Lower leg skin (tissue), 4 donors: Measurements from ENCODE around the gene CALHM4. TPM values are rescaled to one million over a fixed set of nuclear protein-coding genes. Genes with fewer than 3 reads are reported as not detected.

Experiments
- DNase-seq, 2 donors: peaks; one replicate each; pipeline ENCODE4 v3.0.0-alpha.2; 2019; ENCODE audit warnings: low spot score in 2 of 2
- H3K4me3 ChIP-seq: fragments of 200-600 bp; sonication (generic); 2 replicates; pipeline ENCODE4 v1.5.1; 2017; ENCODE audit warnings: mild to moderate bottlenecking, low read depth; ENCODE audit not compliant: poor library complexity, severe bottlenecking
- POLR2A ChIP-seq, 2 donors: fragments of 450-650 bp; IDR thresholded peaks; one replicate each; pipeline ENCODE4 v1.6.1; 2016 to 2017; ENCODE audit warnings: antibody characterized with exemption in 2 of 2, mild to moderate bottlenecking in 1 of 2, moderate library complexity in 1 of 2
- WGBS, 2 donors: methylation state at CpG; one replicate each; pipeline ENCODE4 v1.1.5; 2018; 5-methylcytosine and 5-hydroxymethylcytosine counted together
- intact Hi-C: fragments of 100-400 bp; cut with DNase I; formaldehyde crosslinking; loops from one replicate; pipeline ENCODE4 v1.15.0; 2023; ENCODE audit warnings: low total_unique reads
- total RNA-seq, 4 donors: library from RNA; depleted of rRNA; stranded (reverse); fragments of >200 nt; gene quantifications; one replicate each; pipeline ENCODE4 v1.1.0, GENCODE V29; 2016
- TF ChIP-seq, protein P1 (sequence below), 3 donors: fragments of 450-650 bp; IDR thresholded peaks; one replicate each; pipeline ENCODE4 v1.5.1; 2016; ENCODE audit warnings: antibody characterized with exemption in 3 of 3, mild to moderate bottlenecking in 3 of 3, moderate library complexity in 2 of 3

Gene CALHM4
- total RNA-seq, 4 donors from 2014 or later = 4.5 TPM; not detected in 3

DNA sequence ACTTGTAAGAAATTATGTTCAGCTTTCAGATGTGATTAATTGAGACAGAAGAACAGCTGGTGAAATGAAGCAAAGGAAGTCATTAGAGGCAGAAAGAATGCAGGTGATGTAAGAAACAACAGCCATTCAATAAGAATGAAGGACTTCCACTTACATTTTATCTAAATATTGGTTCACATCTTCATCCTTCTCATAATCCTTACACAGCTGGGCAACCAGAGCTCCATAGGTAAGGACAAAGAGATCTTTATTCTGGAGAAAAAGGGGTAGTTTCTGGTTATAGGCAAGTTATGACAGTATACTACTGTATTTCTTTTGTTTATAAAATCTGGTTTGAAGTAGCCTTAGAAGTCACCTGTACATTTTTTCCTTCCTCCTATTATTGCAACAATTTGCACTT is 10.4 kb upstream of the CALHM4 start:
- H3K4me3 ChIP-seq = no peak overlapping the region
- TF ChIP-seq POLR2A (IDR thresholded peaks at IDR 0.05) = no peak
- TF ChIP-seq, protein P1, sequence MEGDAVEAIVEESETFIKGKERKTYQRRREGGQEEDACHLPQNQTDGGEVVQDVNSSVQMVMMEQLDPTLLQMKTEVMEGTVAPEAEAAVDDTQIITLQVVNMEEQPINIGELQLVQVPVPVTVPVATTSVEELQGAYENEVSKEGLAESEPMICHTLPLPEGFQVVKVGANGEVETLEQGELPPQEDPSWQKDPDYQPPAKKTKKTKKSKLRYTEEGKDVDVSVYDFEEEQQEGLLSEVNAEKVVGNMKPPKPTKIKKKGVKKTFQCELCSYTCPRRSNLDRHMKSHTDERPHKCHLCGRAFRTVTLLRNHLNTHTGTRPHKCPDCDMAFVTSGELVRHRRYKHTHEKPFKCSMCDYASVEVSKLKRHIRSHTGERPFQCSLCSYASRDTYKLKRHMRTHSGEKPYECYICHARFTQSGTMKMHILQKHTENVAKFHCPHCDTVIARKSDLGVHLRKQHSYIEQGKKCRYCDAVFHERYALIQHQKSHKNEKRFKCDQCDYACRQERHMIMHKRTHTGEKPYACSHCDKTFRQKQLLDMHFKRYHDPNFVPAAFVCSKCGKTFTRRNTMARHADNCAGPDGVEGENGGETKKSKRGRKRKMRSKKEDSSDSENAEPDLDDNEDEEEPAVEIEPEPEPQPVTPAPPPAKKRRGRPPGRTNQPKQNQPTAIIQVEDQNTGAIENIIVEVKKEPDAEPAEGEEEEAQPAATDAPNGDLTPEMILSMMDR (IDR thresholded peaks at IDR 0.05) = no peak
- intact Hi-C loops = no loop called here
- DNase-seq = no peak

DNA sequence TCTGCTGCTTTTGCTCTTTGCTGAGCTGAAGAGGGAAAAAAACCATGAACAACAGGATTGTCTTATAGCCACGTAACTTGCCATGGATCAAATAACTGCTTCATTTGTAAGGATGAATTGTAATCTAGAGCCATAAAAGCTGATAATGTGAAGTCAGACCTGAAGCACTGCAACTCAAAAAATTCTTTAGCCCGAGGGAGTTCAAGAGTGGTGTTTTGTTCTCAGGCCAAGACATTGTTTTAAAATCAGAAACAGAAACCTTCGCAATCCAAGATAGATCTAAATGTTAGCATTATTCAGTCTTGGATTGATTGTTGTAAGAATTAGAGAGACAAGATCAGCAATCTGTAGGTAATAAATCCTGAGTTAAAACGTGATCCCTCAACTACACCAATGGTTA is 7.9 kb upstream of the CALHM4 start, which contains the start of gene TRAPPC3L:
TRAPPC3L (minus strand) TSS at position 34 of the 400 bp plus-strand sequence. CDS start 170 bp downstream, outside the sequence.
- WGBS, 2 donors = 30 to 42% methylated on average over 4 of the region's 4 CpGs
- H3K4me3 ChIP-seq = no peak within 1 kb of the TSS
- TF ChIP-seq, protein P1 (IDR thresholded peaks at IDR 0.05) = no peak
- TF ChIP-seq POLR2A (IDR thresholded peaks at IDR 0.05) = no peak
- DNase-seq = no peak
- intact Hi-C loops = no loop called here

DNA sequence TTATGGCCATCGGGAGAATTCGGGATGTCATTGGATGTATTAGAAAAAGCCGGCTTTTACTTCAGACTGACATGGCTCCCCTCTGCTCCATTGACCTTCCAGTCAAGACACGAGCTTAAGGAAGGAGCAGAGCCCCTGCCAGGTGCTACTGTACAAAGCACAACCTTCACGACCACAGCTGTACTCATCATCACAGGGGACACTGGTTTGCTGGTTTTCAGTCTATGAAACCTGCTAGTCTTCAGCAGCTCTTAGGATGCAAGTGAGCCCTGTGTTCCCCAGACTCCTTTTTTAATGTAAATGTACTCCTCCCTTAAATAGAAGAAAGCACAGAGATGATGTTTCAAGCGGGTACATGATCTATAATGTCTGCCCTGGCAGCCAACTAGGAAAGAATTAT is 6.2 kb upstream of the CALHM4 start:
- no peak for DNase-seq
- H3K4me3 ChIP-seq = no peak overlapping the region
- intact Hi-C loops = no loop called here
- no peak for TF ChIP-seq POLR2A (IDR thresholded peaks at IDR 0.05)
- TF ChIP-seq, protein P1 (IDR thresholded peaks at IDR 0.05) = no peak
- WGBS, 2 donors = 89 to 91% methylated on average over 6 of the region's 6 CpGs

DNA sequence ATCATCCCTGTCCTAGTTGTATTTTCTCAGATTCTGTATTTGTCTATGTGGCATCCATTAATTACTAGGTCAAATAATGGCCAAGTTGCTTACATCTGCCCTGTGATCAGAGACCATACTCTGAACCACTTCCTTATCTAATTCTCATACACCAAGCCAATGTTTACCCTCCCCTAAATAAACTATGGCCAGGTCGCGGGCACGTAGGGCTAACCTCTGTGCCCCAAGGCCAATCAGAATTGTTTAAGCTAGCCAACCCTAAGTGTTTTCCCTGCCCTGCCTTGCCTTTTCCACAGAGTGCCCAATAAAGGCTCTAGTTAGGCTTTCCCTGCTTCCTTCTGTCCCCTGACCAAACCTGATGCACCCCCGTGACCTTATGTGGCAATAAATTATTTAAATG is 2.8 kb upstream of the CALHM4 start:
- intact Hi-C loops = no loop called here
- H3K4me3 ChIP-seq = no peak overlapping the region
- WGBS, 2 donors = 46 to 55% methylated on average over 4 of the region's 4 CpGs
- TF ChIP-seq, protein P1 (IDR thresholded peaks at IDR 0.05) = no peak
- no peak for TF ChIP-seq POLR2A (IDR thresholded peaks at IDR 0.05)
- DNase-seq = no peak

DNA sequence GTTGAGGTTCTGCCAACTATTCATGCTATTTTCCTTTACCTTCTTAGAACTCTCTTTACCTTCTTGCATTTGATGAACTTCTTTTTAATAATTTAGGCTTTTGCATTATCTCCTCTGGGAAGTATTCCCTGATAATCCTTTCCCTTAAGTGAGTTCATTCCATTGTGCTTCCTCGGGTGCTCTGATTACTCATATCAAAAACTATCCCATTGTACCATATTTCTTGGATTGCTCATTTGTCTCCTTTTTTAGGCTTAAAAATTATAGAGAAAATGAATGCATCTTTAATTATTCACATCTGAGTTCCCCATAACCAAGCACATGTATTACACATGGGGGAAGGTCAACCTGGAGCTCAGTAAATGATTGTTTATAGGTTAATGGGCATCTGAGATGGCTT is 2.5 kb downstream of the CALHM4 start:
- no peak overlapping the region for H3K4me3 ChIP-seq
- no peak for TF ChIP-seq POLR2A (IDR thresholded peaks at IDR 0.05)
- TF ChIP-seq, protein P1 (IDR thresholded peaks at IDR 0.05) = no peak
- DNase-seq = no peak
- intact Hi-C loops = no loop called here
- 74 to 81% methylated on average over 1 of the region's 1 CpG for WGBS, 2 donors

DNA sequence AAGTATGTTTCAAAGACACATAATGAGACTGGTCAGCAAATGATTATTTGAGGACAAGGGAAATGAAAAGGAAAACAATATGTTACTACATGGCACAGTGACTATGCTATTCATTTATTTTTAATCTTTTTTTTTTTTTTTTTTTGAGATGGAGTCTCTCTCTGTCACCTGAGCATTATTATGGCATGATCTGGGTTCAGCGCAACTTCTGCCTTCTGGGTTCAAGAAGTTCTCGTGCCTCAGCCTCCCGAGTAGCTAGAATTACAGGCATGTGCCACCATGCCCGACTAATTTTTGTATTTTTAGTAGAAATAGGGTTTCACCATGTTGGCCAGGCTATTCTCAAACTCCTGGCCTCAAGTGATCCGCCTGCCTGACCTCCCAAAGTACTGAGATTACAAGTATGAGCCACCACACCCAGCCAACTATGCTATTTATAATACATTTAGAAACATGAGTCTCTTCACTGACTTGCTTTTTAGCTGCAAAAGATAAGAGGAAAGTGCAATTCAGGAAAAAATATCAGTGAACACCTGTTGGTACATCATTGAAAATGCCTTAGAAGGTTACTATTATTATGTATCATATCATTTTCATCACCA is 3.4 kb downstream of the CALHM4 start:
- DNase-seq = no peak
- no peak for TF ChIP-seq POLR2A (IDR thresholded peaks at IDR 0.05)
- TF ChIP-seq, protein P1 (IDR thresholded peaks at IDR 0.05) = no peak
- H3K4me3 ChIP-seq = no peak overlapping the region
- WGBS, 2 donors = 90 to 95% methylated on average over 5 of the region's 5 CpGs
- intact Hi-C loops = no loop called here
